Measurements from ENCODE around the gene OR8I2.
"Not testable (repeated sequence)": the region's sequence is repeated elsewhere in the genome, so short reads cannot be mapped to it uniquely, and the experiment has no call there.

The OR8I2 gene

DNA sequence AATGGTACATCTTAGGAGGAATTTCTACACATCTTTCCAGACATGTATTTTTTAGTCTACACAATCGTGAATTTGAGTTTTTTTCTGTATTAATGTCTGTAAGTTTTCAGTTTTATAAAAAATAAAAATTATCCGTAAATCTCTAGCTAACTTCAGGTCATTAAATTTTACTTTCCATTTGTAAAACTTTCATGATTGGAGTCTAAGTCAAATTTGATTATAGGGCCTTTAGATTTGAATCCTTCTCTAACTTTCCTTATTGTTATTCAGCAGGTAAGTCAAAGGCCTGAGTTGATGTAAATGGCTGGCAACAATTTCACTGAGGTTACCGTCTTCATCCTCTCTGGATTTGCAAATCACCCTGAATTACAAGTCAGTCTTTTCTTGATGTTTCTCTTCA is at the start of gene OR8I2:
Gene OR8I2 (plus strand): TSS at position 301 of the 400 bp plus-strand sequence. CDS start 0 bp downstream, at position 301.
- no peak for DNase-seq

DNA sequence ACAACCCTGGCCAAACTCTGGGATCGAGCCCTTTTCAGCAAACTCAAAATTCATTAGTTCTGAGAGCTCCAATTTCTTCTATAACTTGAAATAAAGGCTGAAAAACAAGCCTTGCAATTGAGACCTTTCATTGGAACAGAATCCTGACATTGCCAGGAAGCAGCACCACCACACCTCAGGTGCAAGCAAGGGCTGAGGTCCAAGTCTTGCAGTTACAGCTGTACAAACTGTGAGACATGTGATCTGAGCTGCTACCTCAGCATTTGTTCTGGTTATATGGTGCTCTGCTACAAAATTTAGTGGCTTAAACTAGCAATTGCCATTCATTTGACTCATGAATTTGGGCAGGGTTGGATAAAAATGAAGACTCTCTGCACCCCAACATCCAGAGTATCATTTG is 47.6 kb upstream of the OR8I2 start:
- DNase-seq = no peak

DNA sequence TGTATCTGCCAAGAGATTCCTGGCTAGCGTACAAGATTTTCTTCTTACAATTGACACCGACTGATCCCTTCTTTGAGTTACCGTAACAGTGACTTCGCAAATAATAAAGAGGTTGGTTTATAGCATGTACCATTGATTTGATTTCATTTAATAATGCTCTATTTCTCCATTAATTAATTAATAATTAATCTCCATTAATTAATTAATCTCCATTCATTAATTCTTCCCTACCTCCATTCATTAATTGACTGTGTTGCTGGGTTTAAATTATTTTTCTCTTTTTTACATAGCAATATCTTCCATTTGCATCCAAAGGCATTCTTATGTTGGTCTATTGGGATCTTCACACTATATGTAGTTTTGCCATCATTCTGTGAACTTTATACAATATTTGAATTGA is 44.6 kb upstream of the OR8I2 start:
- DNase-seq = no peak

DNA sequence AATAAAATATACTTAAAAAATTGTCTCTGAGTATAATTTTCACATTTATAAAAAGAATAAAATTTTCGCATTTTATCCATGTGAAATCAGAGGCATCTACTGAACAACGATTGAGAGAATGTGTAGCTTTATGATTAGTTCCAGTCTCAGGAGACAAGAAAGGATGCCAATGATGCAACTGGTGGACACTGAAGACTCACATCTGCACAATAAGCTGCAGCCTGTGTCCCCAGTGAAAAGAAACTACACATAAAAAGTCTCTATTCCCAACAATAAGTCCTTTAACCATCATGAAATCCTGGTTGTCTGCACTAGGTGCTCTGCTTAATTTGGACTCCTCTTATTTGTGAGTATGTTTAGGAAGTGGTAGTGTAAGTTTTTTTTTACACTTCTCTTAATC is 43.6 kb upstream of the OR8I2 start:
- no peak for DNase-seq

DNA sequence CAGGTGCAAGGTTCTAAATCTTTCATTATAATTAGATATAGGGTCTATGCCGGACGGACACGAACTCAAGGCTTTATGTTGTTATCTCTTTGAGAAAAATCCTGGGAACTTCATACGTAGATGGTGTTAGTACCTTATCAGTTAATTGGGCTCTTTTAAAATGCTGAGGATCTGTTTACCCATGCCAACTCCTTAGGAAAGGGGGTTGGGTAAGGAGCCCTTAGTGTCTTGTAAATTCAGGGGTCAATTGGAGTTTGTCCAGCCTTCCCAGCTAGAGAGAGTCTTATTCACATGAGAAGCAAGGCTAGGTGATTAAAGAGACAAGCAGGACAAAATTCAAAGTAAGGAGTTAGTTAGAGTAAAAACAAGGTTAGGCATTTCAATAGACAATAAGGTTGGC is 36.7 kb upstream of the OR8I2 start:
- DNase-seq = not testable (repeated sequence)

DNA sequence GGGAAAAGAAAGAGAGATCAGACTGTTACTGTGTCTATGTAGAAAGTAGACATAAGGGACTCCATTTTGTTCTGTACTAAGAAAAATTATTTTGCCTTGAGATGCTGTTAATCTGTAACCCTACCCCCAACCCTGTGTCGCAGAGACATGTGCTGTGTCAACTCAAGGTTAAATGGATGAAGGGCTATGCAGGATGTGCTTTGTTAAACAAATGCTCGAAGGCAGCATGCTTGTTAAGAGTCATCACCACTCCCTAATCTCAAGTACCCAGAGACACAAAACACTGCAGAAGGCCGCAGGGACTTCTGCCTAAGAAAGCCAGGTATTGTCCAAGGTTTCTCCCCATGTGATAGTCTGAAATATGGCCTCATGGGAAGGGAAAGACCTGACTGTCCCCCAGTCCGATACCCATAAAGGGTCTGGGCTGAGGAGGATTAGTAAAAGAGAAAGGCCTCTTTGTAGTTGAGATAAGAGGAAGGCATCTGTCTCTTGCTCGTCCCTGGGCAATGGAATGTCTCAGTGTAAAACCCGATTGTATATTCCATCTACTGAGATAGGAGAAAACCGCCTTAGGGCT is 35.4 kb upstream of the OR8I2 start:
- not testable (repeated sequence) for DNase-seq

DNA sequence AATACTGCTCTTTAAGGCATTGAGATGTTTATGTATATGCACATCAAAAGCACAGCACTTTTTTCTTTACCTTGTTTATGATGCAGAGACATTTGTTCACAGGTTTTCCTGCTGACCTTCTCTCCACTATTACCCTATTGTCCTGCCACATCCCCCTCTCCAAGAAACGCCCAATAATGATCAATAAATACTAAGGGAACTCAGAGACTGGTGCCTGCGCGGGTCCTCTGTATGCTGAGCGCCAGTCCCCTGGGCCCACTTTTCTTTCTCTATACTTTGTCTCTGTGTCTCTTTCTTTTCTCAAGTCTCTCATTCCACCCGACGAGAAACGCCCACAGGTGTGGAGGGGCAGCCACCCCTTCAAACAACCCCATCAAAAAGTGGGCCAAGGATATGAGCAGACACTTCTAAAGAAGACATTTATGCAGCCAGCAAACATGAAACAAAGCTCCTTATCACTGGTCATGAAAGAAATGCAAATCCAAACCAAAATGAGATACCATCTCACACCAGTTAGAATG is 34.8 kb upstream of the OR8I2 start:
- not testable (repeated sequence) for DNase-seq

DNA sequence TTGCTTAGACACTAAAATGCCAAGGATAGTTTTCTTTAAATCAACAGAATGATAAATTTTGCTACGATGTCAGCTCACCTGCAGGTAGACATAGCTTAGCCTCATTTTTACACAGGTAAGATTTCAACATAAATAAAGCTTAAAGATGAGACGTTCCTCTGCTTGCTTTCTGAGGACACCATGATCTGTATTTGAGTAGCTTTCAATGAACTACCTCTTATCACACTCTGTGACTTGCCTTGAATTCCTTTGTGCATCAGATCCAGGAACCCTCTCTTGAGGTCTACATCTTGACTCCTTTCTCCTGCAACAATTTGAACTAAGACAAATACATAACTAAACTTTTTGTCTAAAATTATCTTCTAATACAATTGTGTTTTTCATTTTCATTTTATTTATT is 26.1 kb upstream of the OR8I2 start:
- no peak for DNase-seq

DNA sequence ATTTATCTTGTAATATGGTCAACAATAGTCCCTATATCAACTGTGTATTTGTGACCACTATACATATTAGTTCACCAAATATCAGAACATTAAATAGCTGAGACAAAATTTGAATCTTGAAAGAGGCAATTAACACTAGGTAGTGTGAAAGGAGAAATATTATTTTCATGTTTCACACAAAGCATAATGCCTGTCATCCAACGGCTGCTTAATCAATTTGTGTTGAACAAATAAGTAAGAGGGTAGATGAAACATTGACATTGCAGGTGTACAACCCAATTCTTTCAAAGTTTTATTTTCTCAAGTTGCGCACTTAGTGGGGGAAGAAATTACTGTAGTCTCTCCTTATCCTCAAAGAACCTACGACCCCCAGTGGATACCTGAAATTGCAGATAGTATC is 3.4 kb upstream of the OR8I2 start:
- DNase-seq = no peak

DNA sequence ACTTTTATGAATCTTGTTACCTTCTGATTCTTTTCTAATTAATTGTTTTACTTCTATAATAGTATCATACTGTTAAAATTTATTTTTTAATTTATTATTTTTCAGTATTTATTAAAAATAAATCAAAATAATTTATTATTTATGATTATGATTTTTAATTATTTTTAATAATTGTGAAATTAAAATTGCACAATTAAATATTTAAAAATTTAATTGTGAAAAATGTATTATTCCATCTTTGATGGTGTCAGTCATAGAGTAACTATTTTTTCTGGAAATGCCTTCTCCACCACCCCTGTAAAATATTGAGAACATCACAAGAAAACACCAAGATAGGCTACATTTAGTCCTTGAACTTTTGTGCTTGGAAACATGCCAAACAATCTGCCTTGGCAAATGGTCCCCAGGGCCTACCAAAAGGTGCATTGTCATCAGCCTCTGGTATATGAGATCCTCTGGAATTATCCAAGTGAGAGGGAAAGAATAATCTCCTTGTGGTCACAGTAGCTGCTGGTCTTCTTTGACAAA is 10.2 kb downstream of the OR8I2 start, which contains the start of gene OR8H2:
Gene OR8H2 (plus strand): TSS at position 478 of the 528 bp plus-strand sequence. CDS start 1,356 bp downstream, outside the sequence.
- DNase-seq = no peak

DNA sequence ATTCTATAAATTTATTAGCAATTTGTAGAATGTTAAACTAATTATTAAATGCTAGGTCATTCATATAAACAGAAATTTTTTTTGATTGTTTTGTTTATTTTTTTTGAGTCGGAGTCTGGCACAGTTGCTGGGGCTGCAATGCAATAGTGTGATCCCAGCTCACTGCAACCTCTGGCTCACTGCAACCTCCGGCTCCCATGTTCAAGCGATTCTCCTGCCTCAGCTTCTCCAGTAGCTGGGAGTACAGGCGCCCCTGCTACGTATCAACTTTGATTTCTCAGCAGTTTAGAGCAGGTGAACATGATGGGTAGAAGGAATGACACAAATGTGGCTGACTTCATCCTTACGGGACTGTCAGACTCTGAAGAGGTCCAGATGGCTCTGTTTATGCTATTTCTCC is 29.0 kb downstream of the OR8I2 start, which contains the start of gene OR8H3:
Gene OR8H3 (plus strand): TSS at position 301 of the 400 bp plus-strand sequence. CDS start 0 bp downstream, at position 301.
- DNase-seq = no peak

DNA sequence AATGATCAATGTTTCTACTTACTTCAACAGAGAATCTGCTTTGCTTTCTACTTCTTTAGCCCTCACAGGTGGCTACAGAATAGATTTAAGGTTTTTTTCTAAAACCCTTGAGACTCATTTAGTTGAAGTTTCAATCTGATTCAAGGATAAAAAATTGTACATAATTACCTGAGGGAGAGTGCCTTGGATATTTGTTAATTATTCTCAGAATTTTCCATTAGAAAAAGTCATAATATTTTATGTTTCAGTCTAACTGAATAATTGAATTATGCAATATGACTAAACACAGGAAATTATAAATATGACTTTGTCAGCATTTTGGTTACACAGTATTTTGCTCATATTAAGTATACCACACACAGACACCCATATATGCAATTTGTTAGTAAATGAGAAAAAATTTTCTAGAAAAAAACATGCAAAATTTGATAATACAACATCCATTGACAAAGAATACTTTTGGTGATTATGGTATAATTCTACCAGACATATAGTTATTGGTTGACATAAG is 47.1 kb downstream of the OR8I2 start, which contains the start of gene OR8J3:
Gene OR8J3 (minus strand): TSS at position 51 of the 511 bp plus-strand sequence. CDS start 2,483 bp downstream, outside the sequence.
- DNase-seq = no peak

DNA sequence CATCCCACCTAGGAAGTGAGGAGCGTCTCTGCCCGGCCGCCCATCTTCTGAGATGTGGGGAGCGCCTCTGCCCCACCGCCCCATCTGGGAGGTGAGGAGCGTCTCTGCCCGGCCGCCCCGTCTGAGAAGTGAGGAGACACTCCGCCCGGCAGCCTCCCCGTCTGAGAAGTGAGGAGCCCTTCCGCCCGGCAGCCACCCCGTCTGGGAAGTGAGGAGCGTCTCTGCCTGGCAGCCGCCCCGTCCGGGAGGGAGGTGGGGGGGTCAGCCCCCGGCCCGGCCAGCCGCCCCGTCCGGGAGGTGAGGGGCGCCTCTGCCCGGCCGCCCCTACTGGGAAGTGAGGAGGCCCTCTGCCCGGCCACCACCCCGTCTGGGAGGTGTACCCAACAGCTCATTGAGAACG is 50.6 kb downstream of the OR8I2 start:
- DNase-seq = not testable (repeated sequence)
